Testis (tissue), 3 donors: ENCODE results near the gene TMEM117. TPM values are rescaled to one million over a fixed set of nuclear protein-coding genes. Genes with fewer than 3 reads are reported as not detected.

Experiments used
- DNase-seq: peaks from one replicate; pipeline ENCODE4 v3.0.0-alpha.2; 2019
- H3K27ac ChIP-seq, 2 donors: fragments of 200-600 bp; sonication (generic); one replicate each; pipeline ENCODE4 v1.5.1; 2019
- H3K27me3 ChIP-seq: fragments of 200-600 bp; sonication (generic); one replicate; pipeline ENCODE4 v1.5.1; 2019
- H3K36me3 ChIP-seq: fragments of 200-600 bp; sonication (generic); one replicate; pipeline ENCODE4 v1.5.1; 2017; ENCODE audit warnings: low read depth; ENCODE audit errors: missing control alignments
- H3K4me1 ChIP-seq: fragments of 200-600 bp; sonication (generic); one replicate; pipeline ENCODE4 v1.5.1; 2019
- H3K4me3 ChIP-seq, 2 donors: fragments of 200-600 bp; sonication (generic); one replicate each; pipeline ENCODE4 v1.5.1; 2017 to 2019
- H3K9me3 ChIP-seq: fragments of 200-600 bp; sonication (generic); one replicate; pipeline ENCODE4 v1.5.1; 2017
- POLR2A ChIP-seq: fragments of 450-650 bp; IDR thresholded peaks from one replicate; pipeline ENCODE4 v1.6.1; 2017; ENCODE audit warnings: antibody characterized with exemption, mild to moderate bottlenecking, moderate library complexity
- WGBS, 2 donors: methylation state at CpG; one replicate each; pipeline ENCODE4 v1.1.5; 2018; 5-methylcytosine and 5-hydroxymethylcytosine counted together
- intact Hi-C: fragments of 100-400 bp; cut with DNase I; formaldehyde crosslinking; loops from one replicate; pipeline ENCODE4 v1.15.1; 2023; ENCODE audit warnings: low total_unique reads
- polyA plus RNA-seq: library from polyadenylated mRNA; stranded (reverse); fragments of 350-450 nt; fragmentation: Illumina TruSeq; extraction: RNeasy Lipid Tissue Mini Kit (QIAGEN cat#74804); gene quantifications from one replicate; pipeline ENCODE4 v1.2.3, GENCODE V29; 2014; ENCODE audit warnings: low read depth, low replicate concordance; ENCODE audit not compliant: insufficient read depth
- total RNA-seq, 2 donors: library from RNA; depleted of rRNA; stranded (reverse); fragments of >200 nt; gene quantifications; one replicate each; pipeline ENCODE4 v1.2.3, GENCODE V29; 2016
- TF ChIP-seq, protein P1 (sequence below), 3 experiments: fragments of 450-650 bp in 2 of 3; fragments of 200-600 bp in 1 of 3; sonication (generic) in 1 of 3; IDR thresholded peaks; one replicate each; pipeline ENCODE4 v1.5.1; 2016 to 2019; ENCODE audit warnings: antibody characterized with exemption in 3 of 3, mild to moderate bottlenecking in 2 of 3, moderate library complexity in 1 of 3

TMEM117 gene
- total and polyA plus RNA-seq, 3 donors from 2014 or later = 6.1 to 17.7 (median 14.8) TPM

DNA sequence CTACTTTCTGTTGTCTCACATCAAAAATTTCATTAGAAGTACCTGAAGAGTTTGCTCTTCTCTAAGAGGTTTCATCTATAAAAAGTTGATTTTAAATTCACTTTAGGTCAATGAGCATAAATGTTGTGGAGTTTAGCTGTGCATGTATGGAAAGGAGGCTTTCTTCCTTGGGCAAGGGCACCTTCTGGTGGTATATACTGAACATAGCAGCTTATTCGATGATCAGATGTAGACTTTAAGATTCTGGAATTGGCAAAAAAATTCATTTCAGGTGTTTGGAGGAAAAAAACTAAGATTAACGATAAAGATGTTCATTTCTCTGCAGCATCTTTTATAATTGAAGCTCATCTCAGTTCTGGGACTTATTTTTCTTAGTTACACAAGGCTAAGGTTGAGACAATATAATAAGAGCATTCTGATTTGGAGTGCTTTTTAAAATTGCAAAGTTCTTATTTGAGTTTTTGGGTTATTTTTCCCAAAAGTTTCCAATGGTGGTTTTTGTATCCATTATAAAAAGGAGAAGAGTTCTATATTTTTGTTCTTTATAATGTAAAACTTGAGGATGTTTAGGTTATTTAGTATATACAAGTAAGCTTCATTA lies 46.8 kb downstream of the TMEM117 start:
- Histone ChIP-seq H3K4me3 (no peak overlapping the region), H3K4me1 (no peaks in the 10 kb centered on the region), H3K27me3 (no peaks in the 10 kb centered on the region), H3K9me3 (no peaks in the 10 kb centered on the region), H3K27ac (no peak overlapping the region), H3K36me3 (no peaks in the 10 kb centered on the region)
- WGBS, 2 donors = 28 to 40% methylated on average over 2 of the region's 2 CpGs
- intact Hi-C loops = no loop called here
- TF ChIP-seq, protein P1, sequence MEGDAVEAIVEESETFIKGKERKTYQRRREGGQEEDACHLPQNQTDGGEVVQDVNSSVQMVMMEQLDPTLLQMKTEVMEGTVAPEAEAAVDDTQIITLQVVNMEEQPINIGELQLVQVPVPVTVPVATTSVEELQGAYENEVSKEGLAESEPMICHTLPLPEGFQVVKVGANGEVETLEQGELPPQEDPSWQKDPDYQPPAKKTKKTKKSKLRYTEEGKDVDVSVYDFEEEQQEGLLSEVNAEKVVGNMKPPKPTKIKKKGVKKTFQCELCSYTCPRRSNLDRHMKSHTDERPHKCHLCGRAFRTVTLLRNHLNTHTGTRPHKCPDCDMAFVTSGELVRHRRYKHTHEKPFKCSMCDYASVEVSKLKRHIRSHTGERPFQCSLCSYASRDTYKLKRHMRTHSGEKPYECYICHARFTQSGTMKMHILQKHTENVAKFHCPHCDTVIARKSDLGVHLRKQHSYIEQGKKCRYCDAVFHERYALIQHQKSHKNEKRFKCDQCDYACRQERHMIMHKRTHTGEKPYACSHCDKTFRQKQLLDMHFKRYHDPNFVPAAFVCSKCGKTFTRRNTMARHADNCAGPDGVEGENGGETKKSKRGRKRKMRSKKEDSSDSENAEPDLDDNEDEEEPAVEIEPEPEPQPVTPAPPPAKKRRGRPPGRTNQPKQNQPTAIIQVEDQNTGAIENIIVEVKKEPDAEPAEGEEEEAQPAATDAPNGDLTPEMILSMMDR (IDR thresholded peaks at IDR 0.05) = peak; percentile 53 to 65 (median 63)
- TF ChIP-seq POLR2A = no peak
- DNase-seq = peak; percentile 52

DNA sequence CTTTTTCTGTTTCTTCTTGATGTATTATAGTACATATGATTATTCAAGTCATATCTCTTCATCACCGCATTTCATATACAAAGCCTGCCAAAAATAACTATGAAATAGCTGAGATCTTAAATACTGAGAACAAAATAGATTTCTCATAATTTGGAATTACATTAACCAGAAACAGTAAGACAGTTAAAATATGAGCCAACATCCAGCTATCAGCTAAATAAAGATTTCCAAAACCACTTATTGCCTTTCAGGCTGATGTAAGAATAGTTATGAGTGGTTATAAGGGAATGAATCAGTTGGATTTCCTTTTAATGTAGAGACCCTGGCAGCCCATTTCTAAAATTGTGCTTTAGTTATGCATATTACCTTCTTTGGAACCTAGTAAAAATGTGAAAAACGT lies 47.4 kb downstream of the TMEM117 start:
- H3K27ac ChIP-seq = no peak overlapping the region
- intact Hi-C loops = no loop called here
- H3K27me3 ChIP-seq = no peaks in the 10 kb centered on the region
- 71% methylated on average over 2 of the region's 2 CpGs for WGBS, 2 donors
- no peaks in the 10 kb centered on the region for H3K4me1 ChIP-seq
- no peak for TF ChIP-seq POLR2A
- TF ChIP-seq, protein P1 (IDR thresholded peaks at IDR 0.05) = no peak
- H3K36me3 ChIP-seq = no peaks in the 10 kb centered on the region
- H3K4me3 ChIP-seq = no peak overlapping the region
- no peaks in the 10 kb centered on the region for H3K9me3 ChIP-seq
- no peak for DNase-seq

DNA sequence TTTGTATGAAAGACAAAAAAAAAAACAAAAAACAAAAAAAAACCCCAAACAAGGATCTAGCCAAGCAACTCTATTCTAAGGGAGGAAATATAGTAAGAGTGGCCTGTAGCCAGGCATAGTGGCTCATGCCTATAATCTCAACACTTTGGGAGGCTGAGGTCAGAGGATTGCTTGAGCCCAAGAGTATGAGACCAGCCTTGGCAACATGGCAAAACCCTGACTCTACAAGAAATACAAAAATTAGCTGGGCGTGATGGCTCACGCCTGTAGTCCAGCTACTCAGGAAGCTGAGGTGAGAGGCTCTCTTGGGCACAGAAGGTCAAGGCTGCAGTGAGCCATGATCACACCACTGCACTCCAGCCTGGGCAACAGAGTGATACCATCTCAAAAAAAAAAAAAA lies 47.9 kb downstream of the TMEM117 start:
- no peaks in the 10 kb centered on the region for H3K36me3 ChIP-seq
- no peak overlapping the region for H3K4me3 ChIP-seq
- no peak for TF ChIP-seq POLR2A
- TF ChIP-seq, protein P1 (IDR thresholded peaks at IDR 0.05) = no peak
- H3K4me1 ChIP-seq = no peaks in the 10 kb centered on the region
- intact Hi-C loops = no loop called here
- no peak for DNase-seq
- H3K9me3 ChIP-seq = no peaks in the 10 kb centered on the region
- 83 to 88% methylated on average over 2 of the region's 2 CpGs for WGBS, 2 donors
- H3K27me3 ChIP-seq = no peaks in the 10 kb centered on the region
- H3K27ac ChIP-seq = no peak overlapping the region

DNA sequence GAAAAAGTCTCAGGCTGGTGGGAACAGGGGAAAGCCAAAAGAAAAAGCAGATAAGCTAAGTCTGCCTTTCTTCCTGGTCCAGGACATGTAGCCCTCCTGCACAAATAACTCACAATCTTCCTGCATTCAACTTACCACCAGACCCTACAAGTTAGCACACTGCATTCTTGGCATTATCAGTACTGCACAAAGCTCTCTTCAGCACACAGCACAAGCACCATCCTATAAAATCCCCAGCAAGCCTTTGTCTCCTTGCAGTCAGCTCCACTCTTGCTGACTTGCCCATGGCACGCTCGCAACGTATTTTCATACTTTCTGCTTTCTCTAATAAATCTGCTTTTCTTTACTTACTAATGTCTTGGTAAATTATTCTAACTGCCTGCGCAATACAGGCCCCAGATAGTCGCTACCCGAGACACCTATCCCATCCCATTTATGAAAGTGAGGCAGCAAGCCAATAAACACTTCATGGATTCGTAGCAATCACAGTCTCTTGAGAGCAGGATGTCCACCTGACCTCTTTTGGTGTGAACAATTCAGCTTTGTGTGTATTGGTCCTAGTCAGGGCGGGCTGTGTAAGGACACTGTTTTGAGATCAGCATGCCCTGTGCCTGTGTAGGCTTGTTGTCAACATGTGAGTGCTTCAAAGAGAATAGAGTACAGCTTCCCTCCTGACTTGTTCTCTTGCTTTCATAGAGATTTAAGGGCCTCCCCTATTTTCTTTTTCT lies 49.0 kb downstream of the TMEM117 start:
- Histone ChIP-seq H3K4me1 (no peaks in the 10 kb centered on the region), H3K27me3 (no peaks in the 10 kb centered on the region), H3K27ac (no peak overlapping the region), H3K4me3 (no peak overlapping the region), H3K36me3 (no peaks in the 10 kb centered on the region), H3K9me3 (no peaks in the 10 kb centered on the region)
- DNase-seq = no peak
- no peak for TF ChIP-seq POLR2A
- TF ChIP-seq, protein P1 (IDR thresholded peaks at IDR 0.05) = no peak
- intact Hi-C loops = no loop called here
- 76 to 88% methylated on average over 8 of the region's 8 CpGs for WGBS, 2 donors
